Sigmoid colon (tissue), 7 donors: ENCODE measurements around the gene COL23A1. TPM values are rescaled to one million over a fixed set of nuclear protein-coding genes. Genes with fewer than 3 reads are reported as not detected.

Experiments
- DNase-seq: peaks from one replicate; pipeline ENCODE4 v3.0.0-alpha.2; 2019
- H3K27ac ChIP-seq, 4 donors: fragments of 200-600 bp; sonication (generic); one replicate each; pipeline ENCODE4 v1.5.1; 2016 to 2019; ENCODE audit warnings: mild to moderate bottlenecking in 1 of 4
- H3K27me3 ChIP-seq, 3 donors: fragments of 200-600 bp; sonication (generic); one replicate each; pipeline ENCODE4 v1.5.1; 2019; ENCODE audit warnings: mild to moderate bottlenecking in 1 of 3
- H3K36me3 ChIP-seq, 4 donors: fragments of 200-600 bp; sonication (generic); one replicate each; pipeline ENCODE4 v1.5.1; 2016 to 2019
- H3K4me1 ChIP-seq, 4 donors: fragments of 200-600 bp; sonication (generic); one replicate each; pipeline ENCODE4 v1.5.1; 2017 to 2019
- H3K4me3 ChIP-seq, 4 donors: fragments of 200-600 bp; sonication (generic); one replicate each; pipeline ENCODE4 v1.5.1; 2017 to 2019; ENCODE audit warnings: mild to moderate bottlenecking in 2 of 4, moderate library complexity in 1 of 4
- H3K9me3 ChIP-seq, 4 donors: fragments of 200-600 bp in 3 of 4; sonication (generic) in 3 of 4; one replicate each; pipeline versions ENCODE4 v1.5.1 to v1.6.1; 2013 to 2019
- EP300 ChIP-seq, 4 donors: sonication (generic); formaldehyde crosslinking; IDR thresholded peaks; one replicate each; pipeline ENCODE4 v1.6.1; 2017; ENCODE audit warnings: antibody characterized with exemption in 4 of 4
- POLR2A ChIP-seq, 2 donors: fragments of 450-650 bp; IDR thresholded peaks; one replicate each; pipeline ENCODE4 v1.6.1; 2016; ENCODE audit warnings: antibody characterized with exemption in 2 of 2, mild to moderate bottlenecking in 2 of 2, moderate library complexity in 2 of 2
- POLR2AphosphoS5 ChIP-seq, 4 donors: sonication (generic); formaldehyde crosslinking; IDR thresholded peaks; one replicate each; pipeline ENCODE4 v1.6.1; 2017; ENCODE audit warnings: antibody characterized with exemption in 4 of 4
- WGBS, 2 donors: extraction: QIAGEN DNeasy Blood & Tissue Kit; methylation state at CpG; one replicate each; pipeline ENCODE4 v1.1.7; 2013; 5-methylcytosine and 5-hydroxymethylcytosine counted together
- intact Hi-C: fragments of 100-400 bp; cut with DNase I; formaldehyde crosslinking; loops from one replicate; pipeline ENCODE4 v1.15.1; 2023
- polyA plus RNA-seq, 3 donors: library from polyadenylated mRNA; stranded (reverse); fragments of 200-250 nt; gene quantifications; one replicate each; pipeline ENCODE4 v1.2.3, GENCODE V29; 2013
- total RNA-seq, 4 donors: library from RNA; depleted of rRNA; stranded (reverse); fragments of >200 nt; gene quantifications; one replicate each; pipeline ENCODE4 v1.1.0, GENCODE V29; 2016
- TF ChIP-seq, protein P1 (sequence below), 4 experiments: fragments of 450-650 bp in 3 of 4; fragments of 200-600 bp in 1 of 4; IDR thresholded peaks; one replicate each; pipeline ENCODE4 v1.5.1; 2016 to 2019; ENCODE audit warnings: antibody characterized with exemption in 4 of 4, mild to moderate bottlenecking in 3 of 4, moderate library complexity in 2 of 4
- donor health status: healthy with polysubstance abuse.
- donor health status: Bipolar disorder and iron deficiency.
- donor health status: healthy.

Gene COL23A1
- total and polyA plus RNA-seq, 7 donors = 0.28 to 1.2 (median 0.57) TPM; not detected in 1

DNA sequence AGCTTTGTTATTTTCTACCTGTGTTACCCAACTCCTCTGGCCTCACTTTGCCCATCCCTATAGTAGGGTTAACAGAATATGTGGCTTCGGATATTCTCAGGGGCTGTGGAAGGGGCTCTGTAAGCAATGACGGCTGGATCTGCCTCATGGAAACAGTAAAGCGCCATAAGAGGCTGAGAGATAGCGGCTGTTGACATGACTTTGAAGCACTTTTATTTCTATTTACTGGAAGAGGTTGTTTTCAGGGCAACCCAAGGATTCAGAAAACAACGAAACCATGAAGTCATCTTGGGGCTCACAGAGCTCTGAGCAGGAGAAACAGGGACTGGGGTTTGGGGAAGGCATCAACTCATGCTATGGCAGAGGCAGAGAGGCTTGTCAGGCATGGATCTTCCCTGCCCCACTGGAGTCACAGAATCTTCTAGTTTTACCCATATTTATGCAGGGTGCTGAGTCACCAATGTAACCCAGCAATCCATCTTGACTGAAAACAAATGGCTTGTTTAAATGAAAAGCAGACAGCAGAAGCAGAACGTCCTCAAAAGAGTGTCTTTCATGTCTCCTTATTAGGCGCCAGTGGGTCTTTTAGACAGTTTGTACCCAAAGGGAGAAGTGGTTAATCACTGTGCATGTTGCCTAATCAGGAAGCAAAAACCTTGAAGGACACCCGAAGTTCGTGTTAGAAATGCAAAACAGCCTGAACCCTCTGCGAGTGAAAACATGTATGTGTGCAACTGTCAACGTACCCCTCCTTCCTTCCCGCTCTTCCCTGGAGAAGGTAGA lies 113.0 kb downstream of the COL23A1 start:
- Histone ChIP-seq H3K4me3 (no peak overlapping the region), H3K9me3 (no peaks in the 10 kb centered on the region), H3K27me3 (peaks cover 0 to 3% (median 0%) of the 10 kb centered on the region in 3 donors), H3K27ac (no peak overlapping the region), H3K4me1 (no peaks in the 10 kb centered on the region), H3K36me3 (no peaks in the 10 kb centered on the region)
- WGBS, 2 donors = 57 to 61% methylated on average over 12 of the region's 12 CpGs
- intact Hi-C loops = no loop called here
- no peak for TF ChIP-seq POLR2A (IDR thresholded peaks at IDR 0.05)
- TF ChIP-seq EP300 (IDR thresholded peaks at IDR 0.05) = no peak
- TF ChIP-seq POLR2AphosphoS5 (IDR thresholded peaks at IDR 0.05) = no peak
- TF ChIP-seq, protein P1, sequence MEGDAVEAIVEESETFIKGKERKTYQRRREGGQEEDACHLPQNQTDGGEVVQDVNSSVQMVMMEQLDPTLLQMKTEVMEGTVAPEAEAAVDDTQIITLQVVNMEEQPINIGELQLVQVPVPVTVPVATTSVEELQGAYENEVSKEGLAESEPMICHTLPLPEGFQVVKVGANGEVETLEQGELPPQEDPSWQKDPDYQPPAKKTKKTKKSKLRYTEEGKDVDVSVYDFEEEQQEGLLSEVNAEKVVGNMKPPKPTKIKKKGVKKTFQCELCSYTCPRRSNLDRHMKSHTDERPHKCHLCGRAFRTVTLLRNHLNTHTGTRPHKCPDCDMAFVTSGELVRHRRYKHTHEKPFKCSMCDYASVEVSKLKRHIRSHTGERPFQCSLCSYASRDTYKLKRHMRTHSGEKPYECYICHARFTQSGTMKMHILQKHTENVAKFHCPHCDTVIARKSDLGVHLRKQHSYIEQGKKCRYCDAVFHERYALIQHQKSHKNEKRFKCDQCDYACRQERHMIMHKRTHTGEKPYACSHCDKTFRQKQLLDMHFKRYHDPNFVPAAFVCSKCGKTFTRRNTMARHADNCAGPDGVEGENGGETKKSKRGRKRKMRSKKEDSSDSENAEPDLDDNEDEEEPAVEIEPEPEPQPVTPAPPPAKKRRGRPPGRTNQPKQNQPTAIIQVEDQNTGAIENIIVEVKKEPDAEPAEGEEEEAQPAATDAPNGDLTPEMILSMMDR (IDR thresholded peaks at IDR 0.05) = no peak
- no peak for DNase-seq

DNA sequence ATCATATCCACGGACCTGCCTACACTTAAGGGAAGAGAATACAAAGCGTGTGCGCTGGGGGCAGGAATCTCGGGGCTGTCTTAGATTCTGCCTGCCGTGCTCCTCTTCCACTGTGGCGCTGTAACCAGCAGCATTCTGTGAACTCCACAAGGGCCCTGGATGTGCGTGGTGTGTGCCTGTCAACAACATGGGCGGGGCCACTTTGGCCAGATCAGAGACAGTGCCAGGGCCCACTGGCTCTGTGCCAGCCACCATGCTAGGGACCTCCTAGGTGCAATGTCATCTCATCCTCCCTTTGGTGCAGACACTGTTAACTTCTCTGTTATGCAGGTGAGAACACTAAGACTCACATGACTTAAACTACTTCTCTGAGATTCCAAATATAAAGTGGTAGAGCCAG lies 113.7 kb downstream of the COL23A1 start:
- 83 to 89% methylated on average over 8 of the region's 8 CpGs for WGBS, 2 donors

DNA sequence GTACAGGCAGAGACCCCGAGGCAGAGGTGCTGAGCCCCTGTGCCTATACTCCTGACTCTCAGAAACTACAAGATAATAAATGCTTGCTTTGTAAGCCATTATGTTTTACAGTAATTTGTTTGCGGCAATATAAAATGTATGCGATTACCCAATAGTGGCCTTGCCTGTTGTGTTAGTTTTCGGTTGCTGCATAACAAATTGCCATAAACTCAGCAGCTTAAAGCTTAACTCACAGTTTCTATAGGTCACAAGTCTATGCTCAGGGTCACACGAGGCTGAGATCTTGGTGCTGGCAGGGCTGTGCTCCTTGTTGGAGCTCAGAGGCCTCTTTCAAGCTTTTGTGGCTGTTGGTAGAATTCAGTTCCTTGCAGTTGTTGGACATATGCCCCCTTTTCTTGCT lies 114.8 kb downstream of the COL23A1 start:
- TF ChIP-seq POLR2AphosphoS5 (IDR thresholded peaks at IDR 0.05) (no peak), POLR2A (IDR thresholded peaks at IDR 0.05) (no peak)
- intact Hi-C loops = no loop called here
- Histone ChIP-seq H3K36me3 (no peaks in the 10 kb centered on the region), H3K9me3 (no peaks in the 10 kb centered on the region), H3K27ac (no peak overlapping the region), H3K27me3 (peaks cover 0 to 3% (median 0%) of the 10 kb centered on the region in 3 donors), H3K4me1 (no peaks in the 10 kb centered on the region), H3K4me3 (no peak overlapping the region)
- no peak for DNase-seq
- WGBS, 2 donors = 76 to 94% methylated on average over 5 of the region's 5 CpGs

More for the DNA sequence above, 113.7 kb downstream of the COL23A1 start:
- no peak for TF ChIP-seq POLR2A (IDR thresholded peaks at IDR 0.05)
- TF ChIP-seq POLR2AphosphoS5 (IDR thresholded peaks at IDR 0.05) = no peak
- TF ChIP-seq EP300 (IDR thresholded peaks at IDR 0.05) = no peak
- TF ChIP-seq, protein P1 (IDR thresholded peaks at IDR 0.05) = no peak
- intact Hi-C loops = no loop called here
- Histone ChIP-seq H3K9me3 (no peaks in the 10 kb centered on the region), H3K4me1 (no peaks in the 10 kb centered on the region), H3K27ac (no peak overlapping the region), H3K4me3 (no peak overlapping the region), H3K27me3 (peaks cover 0 to 3% (median 0%) of the 10 kb centered on the region in 3 donors), H3K36me3 (no peaks in the 10 kb centered on the region)
- no peak for DNase-seq

DNA sequence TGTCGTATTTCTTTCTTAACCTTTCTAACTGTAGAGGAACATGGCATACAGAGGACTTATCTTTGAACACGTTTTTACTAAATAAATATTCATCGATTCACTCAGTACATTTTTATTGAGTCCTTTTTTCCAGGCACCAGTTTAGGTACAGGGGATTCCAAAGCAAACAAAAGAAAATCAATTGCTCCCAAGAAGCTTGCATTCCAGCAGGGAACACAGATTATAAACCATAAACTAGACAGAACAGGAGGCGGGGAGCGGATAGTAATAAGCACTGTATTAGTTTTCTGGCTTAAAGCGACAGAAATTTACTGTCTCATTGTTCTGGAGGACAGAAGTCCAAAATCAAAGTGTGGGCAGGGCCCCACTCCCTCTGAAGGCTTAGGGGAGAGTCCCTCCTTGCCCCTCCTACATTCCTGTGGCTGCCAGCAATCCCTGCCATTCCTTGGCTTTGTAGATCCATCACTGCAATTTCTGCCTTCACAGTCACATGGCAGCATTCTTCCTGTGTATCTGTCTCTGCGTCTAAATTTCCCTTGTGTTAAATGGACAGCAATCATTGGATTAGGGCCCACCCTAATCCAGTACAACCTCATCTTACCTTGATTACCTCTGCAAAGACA lies 115.5 kb downstream of the COL23A1 start:
- Histone ChIP-seq H3K9me3 (no peaks in the 10 kb centered on the region), H3K4me1 (no peaks in the 10 kb centered on the region), H3K36me3 (no peaks in the 10 kb centered on the region), H3K27ac (no peak overlapping the region), H3K27me3 (peaks cover 0 to 3% (median 0%) of the 10 kb centered on the region in 3 donors), H3K4me3 (no peak overlapping the region)
- no peak for DNase-seq
- TF ChIP-seq, protein P1 (IDR thresholded peaks at IDR 0.05) = no peak
- no peak for TF ChIP-seq POLR2A (IDR thresholded peaks at IDR 0.05)
- TF ChIP-seq EP300 (IDR thresholded peaks at IDR 0.05) = no peak
- TF ChIP-seq POLR2AphosphoS5 (IDR thresholded peaks at IDR 0.05) = no peak
- 70 to 79% methylated on average over 7 of the region's 7 CpGs for WGBS, 2 donors
- intact Hi-C loops = no loop called here

DNA sequence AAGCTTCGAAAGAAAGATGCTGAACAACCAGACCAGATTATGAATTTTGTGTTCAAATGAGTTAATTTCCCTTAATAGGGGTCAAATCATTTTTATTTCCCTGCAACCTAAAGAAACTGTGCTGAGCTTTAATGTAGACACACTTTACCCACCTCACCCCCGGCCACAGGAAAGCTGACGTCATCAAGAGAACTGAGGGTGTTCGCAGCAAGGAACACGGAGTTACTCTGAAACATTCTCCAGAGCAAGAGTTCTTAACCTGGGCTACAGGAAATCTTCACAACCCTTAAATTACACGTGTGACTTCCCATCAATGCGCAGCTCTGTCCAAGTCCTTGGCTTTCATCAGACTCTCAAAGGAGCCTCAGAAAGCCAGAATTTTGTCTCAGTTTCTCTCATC lies 116.3 kb downstream of the COL23A1 start:
- H3K27me3 ChIP-seq = peaks cover 0 to 3% (median 0%) of the 10 kb centered on the region in 3 donors
- H3K36me3 ChIP-seq = no peaks in the 10 kb centered on the region
- 60 to 74% methylated on average over 7 of the region's 7 CpGs for WGBS, 2 donors
- H3K27ac ChIP-seq = no peak overlapping the region
- TF ChIP-seq, protein P1 (IDR thresholded peaks at IDR 0.05) = no peak
- TF ChIP-seq POLR2AphosphoS5 (IDR thresholded peaks at IDR 0.05) = no peak
- H3K4me1 ChIP-seq = no peaks in the 10 kb centered on the region
- intact Hi-C loops = no loop called here
- H3K9me3 ChIP-seq = no peaks in the 10 kb centered on the region
- DNase-seq = no peak
- H3K4me3 ChIP-seq = no peak overlapping the region
